Cardiac septum (tissue), 1 donor: Measurements from ENCODE around the gene ANKRD39. TPM values are rescaled to one million over a fixed set of nuclear protein-coding genes. Genes with fewer than 3 reads are reported as not detected.

Source experiments
- DNase-seq: peaks from one replicate; pipeline ENCODE4 v3.0.0-alpha.2; 2020; ENCODE audit warnings: low spot score
- intact Hi-C: fragments of 100-400 bp; cut with DNase I; formaldehyde crosslinking; loops from one replicate; pipeline ENCODE4 v1.14.0; 2022
- total RNA-seq: library from RNA; stranded (reverse); fragmentation: NEBNext Ultra II Directional; extraction: Animal tissue kit (Norgen Biotek cat#: 25700); gene quantifications from one replicate; pipeline ENCODE4 v1.2.1, GENCODE V29; 2021
- donor health status: DM: no; HTN: no; CAD: no.

Gene ANKRD39
- total RNA-seq, 1 donor from 2014 or later, result 15.2 TPM

DNA sequence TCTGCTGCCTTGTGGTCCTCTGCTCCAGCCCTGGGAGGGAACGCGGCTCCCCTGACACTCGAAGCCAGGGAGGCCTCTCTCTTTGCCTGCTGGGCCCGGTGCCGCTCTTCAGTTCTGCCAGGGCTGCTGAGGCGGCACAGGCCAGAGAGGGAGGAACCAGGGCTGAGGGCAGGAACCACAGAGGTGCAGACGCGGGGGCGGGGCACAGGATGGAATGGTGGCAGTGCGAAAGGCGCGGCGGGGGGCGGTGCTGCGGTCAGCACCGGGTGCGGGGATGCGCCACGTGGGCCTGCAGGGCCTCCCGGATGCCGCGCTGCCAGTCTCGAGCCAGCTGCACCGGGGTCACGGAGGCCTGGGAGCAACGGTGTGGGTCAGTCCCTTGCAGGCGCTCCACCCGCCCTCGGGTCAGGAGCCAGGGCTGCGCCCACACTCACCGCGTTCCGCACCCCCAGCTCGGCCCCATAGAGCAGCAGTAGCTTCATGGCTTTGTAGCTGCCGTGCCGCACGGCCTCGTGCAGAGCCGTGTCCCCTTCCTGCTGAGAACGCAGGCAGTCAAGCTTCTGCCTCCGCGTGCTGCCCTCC lies 18.4 kb downstream of the ANKRD39 start:
- no peak for DNase-seq
- intact Hi-C loops, result no loop called here

DNA sequence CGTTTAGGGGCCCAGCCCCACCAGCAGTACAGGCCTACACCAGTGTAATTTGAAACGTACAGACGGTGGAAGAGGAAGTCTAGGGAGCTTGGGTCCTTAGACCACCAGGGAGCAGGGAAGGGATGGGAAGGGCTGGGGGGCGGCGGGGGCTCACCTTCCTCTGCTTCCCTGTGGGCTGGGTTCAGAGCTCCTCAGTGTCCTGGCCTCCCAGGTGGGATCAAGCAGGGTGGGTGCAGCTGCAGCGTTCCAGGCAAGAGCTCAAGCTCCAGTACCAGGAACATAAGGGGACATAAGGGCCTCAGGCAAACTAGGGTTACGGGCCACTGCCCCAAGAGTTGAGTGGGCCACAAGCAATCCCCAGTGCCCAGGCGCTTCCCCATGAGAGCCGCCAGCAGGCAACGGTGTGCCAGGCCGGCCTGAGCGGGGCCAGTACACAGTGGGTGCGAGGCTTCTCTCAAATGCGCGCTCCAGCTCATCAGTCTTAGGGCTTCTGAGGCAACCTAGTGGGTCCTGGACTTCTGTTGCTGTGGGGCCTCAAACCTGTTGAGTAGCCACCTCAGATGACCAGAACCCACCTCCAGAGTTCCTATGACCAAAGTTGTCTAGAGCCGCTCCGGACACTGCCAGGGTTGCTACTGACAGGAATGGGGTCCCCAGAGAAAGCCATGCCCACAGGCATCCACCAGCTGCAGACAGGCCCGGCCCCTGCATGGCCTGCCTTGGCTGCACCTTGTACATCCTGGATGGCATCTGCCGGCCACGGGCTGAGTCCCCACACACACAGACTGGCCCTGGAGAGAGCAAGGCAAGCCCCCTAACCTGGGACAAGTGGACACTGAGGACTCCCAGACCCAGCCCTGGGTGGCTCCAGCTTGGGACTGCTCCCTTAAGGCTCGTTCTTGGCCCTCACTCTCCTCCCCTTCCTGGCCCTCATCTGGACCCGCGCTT lies 19.2 kb downstream of the ANKRD39 start:
- intact Hi-C loops, result no loop called here
- no peak for DNase-seq

DNA sequence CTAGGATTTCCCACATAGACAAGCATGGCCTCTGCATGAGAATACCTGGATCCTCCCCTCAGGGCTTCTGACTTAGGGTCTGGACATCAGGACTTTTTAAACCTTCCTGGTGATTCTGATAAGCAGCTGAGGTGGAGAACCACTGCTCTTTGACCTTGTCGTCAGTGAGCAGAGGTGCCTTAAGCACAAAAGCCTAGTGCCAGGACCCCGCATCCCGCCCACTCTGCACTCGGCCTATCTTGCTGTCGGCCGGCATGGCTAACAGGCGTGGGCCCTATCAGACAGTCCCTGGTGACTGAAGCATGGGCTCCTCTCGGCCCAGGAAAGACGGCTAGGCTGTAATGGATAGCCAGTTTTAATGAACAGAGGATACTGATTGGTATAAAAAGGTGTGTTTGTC lies 20.2 kb downstream of the ANKRD39 start:
- DNase-seq, result no peak
- intact Hi-C loops, result no loop called here

DNA sequence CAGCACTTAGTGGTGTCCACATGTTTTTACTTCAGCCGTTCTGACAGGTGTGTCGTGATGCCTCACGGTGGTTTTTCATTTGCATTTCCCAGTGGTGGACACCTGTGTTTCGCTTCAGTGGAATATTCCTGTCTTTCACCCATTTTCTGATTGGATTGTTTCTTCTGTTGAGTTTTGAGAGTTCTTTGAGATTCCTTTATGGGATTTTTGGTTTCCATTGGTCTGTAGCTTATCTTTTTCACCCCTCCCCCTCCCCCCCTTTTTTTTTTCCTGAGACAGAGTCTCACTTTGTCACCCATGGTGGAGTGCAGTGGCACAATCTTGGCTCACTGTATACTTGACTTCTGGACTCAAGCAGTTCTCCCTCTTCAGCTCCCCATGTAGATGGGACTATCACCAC lies 22.0 kb downstream of the ANKRD39 start:
- intact Hi-C loops, result no loop called here
- no peak for DNase-seq

DNA sequence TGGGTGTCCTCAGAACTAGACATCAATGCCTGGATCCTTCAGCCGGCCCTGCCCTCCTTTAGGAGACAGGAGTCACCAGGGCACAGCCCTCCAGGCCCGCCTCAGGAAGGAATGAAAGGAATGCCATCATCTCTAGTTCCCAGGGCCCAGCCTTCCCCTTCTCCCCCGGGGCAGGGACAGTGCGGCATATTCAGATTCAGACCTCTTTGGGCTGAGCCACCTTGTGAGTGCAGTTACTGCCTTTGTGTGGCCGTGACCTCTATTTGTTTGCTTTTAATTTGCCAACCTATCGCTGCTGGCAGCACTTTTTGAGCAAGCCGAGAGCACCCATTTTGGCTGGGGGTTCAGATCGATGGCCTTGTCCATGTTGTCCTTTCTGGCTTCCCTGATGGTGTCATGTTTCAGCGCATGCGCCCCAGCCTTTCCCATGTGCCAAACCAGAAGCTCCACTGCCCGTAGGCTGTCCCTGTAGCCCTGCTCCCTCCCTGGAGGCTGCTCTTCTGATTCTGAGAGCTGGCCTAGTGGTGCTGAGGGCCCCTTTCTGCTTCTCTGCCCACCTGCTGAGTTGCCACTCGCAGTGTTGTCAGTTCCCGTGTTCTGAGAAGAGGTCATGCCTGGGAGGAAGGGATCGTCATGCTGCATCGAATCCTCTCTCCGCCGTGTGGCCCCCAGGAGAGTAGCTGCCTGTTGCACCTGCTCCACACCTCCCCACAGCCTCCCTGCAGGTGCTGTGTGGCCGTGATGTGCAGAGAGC lies 24.9 kb downstream of the ANKRD39 start:
- intact Hi-C loops, result no loop called here
- no peak for DNase-seq

DNA sequence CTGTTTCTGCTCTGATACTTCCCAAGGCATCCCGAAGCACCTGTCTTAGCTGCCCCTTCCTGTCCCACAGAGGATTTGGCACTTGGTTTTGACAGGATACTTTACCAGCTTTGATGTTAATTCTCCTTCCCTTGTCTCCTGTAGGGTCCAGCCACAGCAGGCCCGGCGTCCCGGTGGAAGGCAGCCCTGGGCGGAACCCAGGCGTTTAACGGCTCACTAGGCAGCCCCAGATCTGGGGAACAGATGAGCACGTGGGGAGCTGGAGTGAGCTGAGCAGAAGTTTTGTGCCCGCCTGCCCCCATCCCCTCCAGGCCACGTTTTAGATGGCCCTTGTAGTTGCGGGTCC lies 25.4 kb downstream of the ANKRD39 start:
- intact Hi-C loops, result no loop called here
- no peak for DNase-seq

DNA sequence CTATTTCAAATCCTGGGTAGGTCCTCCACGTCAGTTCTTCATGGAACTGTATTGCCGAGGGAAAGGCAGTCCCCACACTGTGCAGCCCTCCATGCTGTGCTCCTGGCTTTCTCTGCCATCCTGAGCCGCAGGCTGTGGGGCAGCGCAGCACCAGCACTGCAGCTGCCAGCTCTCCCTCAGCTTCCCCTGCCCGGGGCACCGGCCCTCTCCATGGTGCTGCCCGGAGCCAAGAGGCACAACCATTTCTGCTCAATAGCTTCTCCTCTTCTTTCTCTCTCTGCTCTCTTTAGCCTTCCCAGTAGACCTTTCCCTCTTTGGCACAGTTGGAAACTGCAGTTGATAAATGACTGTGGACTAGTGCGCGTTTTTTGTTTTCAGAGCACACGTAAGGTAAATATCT lies 26.1 kb downstream of the ANKRD39 start:
- intact Hi-C loops, result no loop called here
- DNase-seq, result no peak

DNA sequence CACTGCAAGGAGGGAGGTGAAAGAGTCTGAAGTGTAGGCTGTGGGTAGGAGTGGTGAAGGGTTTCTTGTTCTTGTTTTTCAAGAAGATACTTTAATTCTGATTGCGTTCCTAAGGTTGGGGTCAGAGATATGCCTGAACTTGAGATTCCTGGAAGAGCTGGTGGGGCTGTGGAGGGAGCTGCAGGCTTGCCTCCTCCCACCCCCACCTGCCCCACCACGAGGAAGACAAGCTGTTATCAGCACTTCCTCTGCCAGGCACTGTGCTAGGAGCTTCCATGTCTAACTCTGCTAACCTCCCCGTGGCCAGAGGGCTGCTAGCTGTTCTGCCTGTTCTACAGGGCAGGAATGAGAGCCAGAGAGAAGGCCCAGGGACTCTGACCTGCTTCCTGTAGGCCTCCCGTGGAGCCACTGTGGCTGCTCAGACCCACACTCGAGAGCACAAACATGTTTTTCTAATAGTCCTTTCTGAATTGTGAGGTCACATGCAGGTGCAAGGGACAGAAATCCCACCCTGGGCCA lies 27.7 kb downstream of the ANKRD39 start:
- no peak for DNase-seq
- intact Hi-C loops, result no loop called here

DNA sequence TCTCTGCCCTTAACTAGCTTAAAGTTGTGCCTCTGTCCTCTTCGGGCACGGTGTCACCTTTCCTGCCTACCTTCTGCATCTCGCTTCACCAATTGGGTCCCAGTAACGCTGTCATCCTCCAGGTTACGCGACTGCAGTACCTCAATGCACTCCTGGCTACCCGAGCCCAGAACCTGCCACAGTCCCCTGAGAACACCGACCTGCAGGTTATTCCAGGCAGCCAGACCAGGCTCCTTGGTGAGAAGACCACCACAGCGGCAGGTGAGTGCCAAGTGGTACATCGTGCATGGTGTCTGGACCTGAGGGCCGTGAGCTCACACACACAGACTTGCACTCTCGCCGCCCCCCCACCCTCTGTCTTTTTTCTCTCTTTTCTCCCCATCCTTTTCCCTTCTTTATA lies 28.9 kb downstream of the ANKRD39 start:
- intact Hi-C loops, result no loop called here
- DNase-seq, result no peak

DNA sequence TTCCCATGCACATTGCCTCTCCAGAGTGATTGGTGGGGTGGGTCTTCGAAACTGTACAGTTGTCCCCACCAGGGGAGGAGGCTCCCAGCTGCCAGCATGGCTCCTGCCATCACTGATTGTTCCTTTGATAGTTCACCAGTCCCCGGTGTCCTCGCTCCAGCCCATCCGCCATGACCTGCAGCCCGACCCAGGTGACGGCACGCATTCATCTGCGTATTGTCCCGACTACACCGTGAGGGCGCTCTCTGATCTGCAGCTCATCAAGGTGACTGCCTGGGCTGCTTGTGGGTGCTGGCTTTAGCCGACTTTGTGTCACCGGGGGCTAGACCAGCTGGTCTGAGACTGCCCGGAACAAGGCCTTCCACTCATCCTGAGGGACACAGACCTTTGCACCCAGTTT lies 29.4 kb downstream of the ANKRD39 start:
- intact Hi-C loops, result no loop called here
- DNase-seq, result no peak

DNA sequence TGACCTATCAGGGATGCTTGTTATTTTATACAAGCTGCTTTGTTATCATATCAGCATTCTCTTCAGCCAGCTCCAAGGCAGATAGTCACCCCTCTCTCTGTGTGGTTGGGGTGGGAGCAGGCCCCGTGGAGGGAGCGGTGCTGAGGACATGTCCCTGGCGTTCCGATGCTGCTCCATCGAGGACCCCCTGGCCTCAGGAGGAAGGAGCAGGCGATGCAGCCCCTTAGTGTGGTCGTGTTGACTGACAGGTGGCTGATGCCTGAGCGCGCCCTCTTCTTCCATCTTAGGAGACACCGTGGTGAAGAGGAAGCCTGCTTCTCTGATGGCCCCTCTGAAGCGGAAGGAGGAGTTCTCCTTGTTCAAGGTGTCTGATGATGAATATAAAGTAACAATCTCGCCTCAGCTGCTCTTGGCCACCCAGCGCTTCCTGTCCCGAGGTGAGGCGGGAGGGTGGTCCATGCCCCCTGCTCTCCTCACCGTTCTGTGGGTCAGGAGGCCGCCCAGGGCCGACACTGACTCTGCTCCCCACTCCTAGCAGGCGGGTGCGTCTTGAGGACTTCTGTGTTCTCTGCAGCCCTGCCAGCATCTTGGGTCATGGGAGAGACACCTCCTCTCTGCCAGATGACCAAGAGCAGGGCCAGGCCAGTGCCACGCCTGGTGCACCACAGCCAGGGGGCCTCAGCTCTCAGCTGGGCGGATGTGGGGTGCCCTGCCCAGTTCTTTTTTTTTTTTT lies 31.1 kb downstream of the ANKRD39 start:
- DNase-seq, result no peak
- intact Hi-C loops, result no loop called here

DNA sequence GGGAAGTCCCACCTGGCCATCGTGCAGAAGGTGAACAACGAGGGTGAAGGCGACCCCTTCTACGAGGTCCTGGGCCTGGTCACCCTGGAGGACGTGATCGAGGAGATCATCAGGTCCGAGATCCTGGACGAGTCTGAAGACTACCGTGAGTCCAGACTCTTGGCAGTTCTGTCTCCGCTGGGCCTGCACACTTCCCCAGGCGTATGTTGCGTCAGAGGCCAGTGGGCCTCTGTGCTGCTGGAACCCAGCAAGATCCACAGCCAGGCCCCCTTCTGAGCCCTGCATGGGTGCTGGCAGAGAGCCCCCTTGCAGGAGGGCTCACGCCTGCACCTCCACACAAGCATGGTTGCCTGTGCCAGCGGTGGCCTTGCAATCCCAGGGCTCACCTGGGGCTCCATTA lies 32.8 kb downstream of the ANKRD39 start:
- no peak for DNase-seq
- intact Hi-C loops, result no loop called here

DNA sequence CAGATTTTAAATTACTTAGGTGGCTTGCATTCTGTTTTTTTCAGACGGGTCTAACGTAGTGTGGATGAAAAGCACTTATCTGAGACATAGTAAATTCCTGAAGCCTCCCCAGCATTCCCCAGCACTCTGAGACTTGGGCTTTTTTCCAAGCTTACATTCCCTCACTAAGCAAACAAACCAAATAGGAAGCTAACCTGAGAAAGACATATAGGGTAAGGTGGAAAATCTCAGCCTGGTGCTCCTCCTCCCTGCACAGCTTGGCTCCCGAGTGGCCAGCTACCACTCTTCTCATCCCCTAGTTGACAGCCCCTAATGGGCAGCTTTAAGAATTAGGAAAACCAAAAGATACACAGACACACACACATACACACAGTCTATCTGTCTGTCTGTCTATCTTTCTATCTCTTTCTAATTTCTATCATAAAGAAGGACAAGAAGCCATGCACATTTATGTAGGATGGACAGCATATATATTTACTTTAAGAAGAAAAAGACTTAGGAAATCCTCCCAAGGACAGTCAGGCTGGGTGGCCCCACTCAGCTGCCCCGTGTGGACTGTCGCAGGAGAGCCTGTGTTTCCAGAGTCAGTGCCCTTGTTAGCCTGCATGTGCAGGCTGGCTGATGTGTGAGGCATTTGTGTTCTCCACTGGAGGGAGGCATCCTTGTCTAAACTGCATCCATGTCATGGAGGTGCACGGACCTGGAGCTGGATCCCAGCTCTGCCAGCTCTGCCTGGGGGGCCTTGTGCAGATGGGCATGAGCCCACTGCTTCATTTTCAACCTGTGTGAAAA lies 33.5 kb downstream of the ANKRD39 start:
- DNase-seq, result no peak
- intact Hi-C loops, result no loop called here

DNA sequence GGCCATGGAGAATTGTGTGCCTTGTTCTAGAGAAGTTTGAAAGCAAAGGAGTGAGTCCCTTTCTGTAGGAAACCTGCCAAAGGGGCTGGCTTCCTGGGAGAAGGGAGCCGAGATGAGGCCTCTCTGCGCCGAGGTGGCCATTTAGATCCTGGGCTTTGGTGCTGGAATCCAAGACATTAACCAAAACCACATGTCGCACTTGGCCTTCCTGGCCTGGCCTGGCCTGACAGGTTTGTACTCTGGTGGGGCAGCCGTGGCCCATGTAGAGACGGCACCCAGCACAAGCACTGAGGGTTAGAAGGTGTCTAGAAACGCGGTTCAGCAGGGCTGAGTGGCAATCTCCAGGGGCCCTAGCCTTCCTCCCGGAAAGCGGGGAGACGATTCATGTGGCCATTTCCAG lies 34.6 kb downstream of the ANKRD39 start:
- no peak for DNase-seq
- intact Hi-C loops, result no loop called here

DNA sequence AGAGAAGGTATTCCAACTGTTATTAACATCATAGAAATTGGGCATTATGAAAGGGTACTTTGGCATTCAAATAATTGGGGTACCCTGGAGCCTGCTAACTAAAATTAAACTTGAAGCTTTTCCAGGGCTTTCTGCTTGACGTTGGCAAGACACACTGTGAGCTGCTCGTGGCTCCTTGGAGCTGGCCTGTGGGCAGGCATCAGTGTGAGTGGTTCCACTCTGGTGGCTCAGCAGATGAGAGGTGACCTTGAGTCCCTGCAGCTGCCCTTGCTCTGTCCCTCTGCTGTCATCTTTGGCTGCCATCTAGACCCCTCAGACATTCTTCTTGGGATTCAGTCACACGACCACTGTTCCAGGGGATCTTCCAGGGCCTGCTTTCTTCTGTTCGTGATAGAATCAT lies 35.0 kb downstream of the ANKRD39 start:
- no peak for DNase-seq
- intact Hi-C loops, result no loop called here

DNA sequence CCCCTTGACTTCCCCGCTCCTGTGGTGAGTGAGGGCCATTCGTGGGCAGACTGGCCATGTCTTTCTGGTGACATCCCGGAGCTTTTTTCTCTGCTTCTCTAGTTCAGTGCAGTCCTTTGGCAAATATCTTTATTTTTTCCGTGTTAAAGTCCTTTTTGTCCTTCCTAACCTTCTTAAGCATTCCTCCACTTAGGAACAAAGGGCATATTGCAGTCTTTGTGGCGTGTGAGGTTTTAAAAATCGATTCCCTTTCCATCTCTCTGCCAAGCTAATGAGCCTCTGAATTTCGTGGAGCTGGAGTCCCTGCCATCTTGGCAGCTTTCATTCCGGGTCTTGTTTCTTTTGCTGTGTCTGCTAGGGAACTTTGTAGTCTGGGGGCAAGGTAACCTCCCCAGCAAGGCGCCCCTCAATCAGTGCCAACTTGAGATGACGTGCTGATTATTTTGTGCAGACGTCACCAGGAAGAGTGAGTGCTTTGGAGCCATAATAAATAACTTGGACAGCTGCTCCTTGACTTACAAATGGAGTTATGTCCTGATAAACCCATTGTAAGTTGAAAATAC lies 36.6 kb downstream of the ANKRD39 start:
- intact Hi-C loops, result no loop called here
- no peak for DNase-seq

DNA sequence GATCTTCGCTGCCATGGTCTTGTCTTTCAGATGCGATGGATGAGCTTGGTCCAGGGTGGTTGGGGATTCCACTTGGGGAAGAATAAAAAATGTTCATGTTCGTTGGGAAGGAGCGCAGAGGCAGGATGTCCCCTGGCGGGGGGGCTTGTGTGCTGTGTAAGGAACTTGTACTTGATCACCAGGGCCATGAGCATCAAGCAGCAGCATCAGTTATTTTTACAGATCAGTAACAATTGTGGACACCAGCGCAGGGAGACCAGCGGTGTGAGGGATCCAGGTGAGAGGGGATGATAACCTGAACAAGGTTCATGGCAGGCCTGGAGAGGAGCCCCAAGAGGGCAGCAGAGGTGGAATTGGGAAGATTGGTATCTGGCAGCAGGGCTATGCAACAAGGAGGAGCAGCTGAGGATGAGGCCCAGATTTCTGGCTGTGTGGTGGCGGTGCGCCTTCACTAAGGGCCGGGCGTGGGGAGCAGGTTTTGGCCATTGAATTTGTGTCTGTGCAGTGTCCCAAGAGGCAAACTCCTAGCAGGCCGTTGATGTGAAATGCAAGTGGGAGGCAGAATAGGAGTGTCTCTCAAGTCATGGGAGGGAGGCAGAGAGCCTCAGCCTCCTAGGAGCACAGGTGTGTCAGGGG lies 37.8 kb downstream of the ANKRD39 start:
- DNase-seq, result no peak
- intact Hi-C loops, result loop anchor here (2.0 kb wide), 1 partner anchor 37 kb away; no protein-coding TSS in a partner anchor
